Renal cortical epithelial cell (primary cell): Measurements from ENCODE around the gene DTYMK. TPM values are rescaled to one million over a fixed set of nuclear protein-coding genes. Genes with fewer than 3 reads are reported as not detected.
"Not testable (repeated sequence)": the region's sequence is repeated elsewhere in the genome, so short reads cannot be mapped to it uniquely, and the experiment has no call there.

Experiments used
- DNase-seq: peaks from one replicate; pipeline ENCODE4 v3.0.0-alpha.2; 2011; ENCODE audit warnings: low read depth
- total RNA-seq: library from RNA; depleted of rRNA; stranded (reverse); fragments of >200 nt; gene quantifications from 2 replicates; pipeline ENCODE4 v1.2.3, GENCODE V29; 2014

The DTYMK gene
- total RNA-seq, 1 donor from 2014 or later = 12.2 TPM

DNA sequence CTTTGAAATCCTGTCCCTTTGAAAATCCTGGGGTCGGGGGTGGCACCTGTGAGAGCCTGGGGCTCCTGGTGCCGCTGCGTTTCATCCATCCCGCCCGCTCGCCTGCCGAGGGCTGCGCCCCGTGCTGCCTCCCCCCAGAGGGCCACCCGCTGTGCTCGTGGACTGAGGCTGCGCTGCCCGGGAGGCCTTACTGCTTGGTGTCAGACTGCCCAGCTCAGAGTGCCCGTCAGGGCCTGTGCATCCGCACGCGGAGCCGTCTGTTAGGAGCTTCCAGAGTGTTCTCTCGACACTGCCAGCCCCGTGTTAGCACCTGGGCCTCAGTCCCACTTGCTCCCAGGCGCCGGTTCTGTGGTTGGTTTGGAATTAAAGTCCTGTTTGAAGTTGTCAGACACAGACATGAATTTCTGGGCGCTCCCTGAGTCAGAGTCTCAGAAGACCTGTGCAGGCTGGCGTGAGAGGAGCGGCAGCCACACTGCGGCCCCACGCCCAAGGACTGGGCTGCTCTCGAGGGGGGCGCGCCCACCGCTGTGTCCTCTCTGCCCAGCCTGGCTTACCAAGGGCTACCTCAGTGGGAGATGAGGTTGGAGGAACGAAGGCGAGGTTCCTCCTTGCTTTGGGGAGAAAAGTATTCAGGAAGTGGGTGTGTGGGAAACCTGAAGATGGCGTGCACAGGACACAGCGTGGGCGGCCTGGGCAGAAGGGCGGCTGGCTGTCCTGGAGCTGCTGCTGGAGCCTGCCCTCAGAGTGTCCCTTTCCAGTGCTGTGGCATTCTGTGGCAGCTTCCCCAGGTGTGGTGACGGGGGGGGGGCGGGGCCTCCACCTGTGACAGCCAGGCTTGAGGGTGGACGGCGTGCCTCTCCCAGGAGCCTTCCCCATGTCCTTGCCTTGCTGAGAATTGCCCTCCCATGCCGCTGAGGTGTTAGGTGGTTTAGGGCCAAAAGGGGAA is 14.1 kb downstream of the DTYMK start:
- DNase-seq = no peak

DNA sequence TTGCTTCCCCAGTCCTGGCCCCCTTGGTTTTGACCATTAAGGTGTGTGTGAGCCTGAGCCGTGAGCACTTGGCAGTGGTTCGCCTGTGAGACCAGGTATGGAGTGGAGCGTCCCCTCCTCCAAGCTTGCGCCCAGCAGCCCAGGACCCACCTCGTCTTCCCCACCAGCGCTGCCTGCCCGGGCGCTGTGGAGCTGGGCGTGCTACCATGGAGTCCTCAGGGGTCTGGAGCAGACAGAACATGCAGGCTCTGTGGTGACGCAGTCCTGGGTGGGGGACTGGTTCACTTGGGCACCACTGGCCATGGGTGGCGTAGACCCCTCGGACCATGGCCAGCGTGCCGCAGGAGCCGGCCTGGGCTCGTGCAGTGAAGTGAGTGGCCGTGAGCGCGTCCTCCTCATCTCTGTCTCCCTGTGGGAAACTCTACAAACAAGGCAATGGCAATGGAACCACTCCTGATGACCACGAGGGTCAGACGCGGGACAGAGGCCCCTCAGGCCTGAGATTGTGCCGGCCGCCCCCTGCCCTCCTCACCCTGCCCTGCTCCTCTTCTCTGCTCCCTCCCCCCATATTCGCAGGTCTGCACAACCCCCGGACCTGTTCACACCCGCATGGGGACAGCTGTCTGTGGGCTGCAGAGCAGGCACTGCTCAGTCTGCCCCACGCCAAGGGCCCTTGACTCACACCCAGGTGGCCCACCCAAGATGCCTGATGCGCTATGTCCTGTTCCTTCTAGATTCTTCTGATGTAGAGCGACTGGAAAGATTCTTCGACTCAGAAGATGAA is 15.0 kb downstream of the DTYMK start:
- no peak for DNase-seq

DNA sequence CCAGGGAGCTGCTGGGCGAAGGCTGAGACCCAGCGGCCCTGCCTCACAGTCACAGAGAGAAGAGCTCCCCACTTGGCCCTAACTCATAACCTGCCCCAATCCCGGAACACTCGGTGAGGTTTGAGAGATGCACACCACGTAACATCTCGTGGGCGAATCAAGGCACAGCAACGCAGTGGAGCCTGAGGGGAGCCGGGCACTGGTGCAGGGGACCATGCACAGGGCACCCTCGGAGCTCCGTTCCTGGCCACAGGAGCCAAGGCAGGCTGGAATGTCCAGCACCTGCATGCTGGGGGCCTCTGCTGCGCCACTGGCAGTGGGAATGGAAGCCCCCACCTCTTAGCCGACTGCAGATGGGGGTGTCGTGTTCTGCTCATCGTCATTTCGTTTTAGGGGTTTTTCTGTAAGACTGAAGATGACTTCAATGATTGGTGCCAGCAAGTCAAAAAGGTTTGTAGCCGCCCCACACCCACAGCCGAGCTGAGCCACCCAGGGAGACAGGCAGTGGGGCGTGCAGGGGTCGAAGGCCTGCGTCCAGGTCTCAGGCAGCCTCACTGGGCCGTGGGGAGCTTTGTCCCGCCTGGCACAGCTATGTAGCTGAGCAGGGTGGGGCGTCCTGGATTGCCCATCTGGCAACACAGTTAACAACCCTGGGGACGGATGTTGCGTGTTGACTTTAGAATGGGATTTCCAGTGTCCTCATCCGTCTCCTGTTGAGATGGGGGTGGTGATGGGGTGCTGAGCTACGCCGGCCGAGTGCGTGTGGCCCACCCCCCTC is 16.1 kb downstream of the DTYMK start:
- DNase-seq = no peak

DNA sequence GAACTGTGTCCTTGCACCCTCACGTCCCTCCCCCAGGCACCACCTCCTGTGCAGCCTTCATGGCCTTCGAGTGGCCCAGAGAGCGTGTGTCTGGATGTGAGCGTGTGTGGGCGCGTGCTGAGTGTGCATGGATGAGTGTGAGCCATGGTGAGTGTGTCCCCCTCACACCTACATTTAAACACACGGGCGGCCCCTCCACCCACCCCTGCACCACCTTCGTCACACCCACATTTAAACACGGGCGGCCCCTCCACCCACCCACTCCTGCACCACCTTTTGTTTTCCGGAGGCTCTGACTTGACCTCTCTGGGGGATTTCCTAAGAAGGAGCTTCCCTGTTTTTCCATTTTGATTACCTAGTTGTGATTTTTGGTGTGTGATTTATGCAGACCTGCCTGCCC is 17.8 kb downstream of the DTYMK start:
- DNase-seq = no peak

DNA sequence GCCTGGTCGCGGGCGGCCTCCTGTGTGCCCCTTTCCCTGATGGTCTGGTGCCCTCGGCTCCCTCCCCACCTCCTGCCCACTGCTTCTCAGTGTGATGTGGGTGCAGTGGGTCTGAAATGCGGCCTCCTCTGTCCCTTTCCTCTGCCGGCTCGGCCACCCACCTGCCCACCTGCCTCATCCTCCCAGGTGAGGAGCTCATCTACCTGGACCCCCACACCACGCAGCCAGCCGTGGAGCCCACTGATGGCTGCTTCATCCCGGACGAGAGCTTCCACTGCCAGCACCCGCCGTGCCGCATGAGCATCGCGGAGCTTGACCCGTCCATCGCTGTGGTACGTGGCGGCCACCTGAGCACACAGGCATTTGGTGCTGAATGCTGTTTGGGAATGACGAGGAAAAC is 18.3 kb downstream of the DTYMK start:
- no peak for DNase-seq

DNA sequence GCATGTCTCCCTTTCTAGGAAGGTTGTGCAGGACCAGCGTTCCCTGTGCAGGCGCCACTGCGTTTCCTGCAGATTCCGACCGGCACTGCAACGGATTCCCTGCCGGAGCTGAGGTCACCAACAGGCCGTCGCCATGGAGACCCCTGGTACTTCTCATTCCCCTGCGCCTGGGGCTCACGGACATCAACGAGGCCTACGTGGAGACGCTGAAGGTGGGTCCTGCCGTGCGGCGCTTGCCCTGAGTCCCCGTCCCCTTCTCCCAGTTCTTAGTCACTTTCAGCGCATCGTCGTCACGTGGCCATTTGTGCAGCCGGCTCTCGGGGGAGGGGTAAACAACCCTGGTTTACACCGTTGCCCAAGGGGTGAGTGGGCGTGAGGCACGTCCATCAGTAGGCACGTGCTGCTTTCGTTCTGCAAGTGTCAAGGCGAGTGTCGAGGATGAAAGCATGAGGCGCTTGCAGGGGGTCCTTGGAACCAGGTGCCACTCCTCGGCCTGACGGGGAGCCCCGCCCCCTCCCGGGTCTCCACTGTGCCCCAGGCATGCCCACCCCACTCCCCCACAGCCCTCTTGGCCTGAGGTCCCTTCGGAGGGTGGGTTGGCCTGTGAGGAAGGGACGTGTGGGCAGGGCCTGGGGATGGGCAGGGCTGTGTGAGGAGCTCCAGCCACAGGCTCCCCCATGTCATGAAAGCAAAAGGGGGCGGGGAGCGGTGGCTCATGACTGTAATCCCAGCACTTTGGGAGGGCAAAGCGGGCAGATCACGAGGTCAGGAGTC is 19.8 kb downstream of the DTYMK start:
- no peak for DNase-seq

DNA sequence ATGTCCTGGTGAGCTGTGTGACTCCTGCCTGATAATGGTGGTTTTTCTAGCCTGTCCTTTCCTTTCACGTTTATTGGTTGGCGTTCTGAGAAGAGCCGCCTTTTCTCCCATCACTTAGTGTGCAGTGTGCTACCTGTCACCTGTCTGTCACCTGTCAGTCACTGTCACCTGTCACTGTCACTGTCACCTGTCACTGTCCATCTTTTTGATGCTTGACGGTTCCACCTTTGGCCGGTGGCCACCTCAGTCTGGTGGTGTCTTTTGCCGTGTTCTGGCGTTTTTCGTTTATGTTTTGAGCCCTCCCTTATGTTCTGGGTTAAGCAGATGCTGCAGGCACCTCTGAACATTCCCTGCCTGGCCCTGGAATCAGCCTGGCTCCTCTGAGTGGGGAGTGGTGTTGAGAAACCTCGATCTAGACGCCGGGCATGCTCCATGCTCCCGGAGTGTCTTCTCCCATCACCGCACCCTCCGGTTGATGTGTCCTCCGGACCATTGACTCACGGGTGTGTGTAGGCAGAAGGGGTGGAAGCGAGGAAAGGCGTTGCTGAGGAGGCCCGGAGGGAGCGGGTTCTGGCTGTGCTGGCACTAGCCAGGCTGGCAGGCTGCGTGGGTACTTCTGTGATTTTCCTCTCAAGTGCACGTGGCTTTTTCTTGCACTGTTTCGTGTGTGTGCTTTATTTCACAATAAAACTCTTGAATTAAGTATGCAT is 20.7 kb downstream of the DTYMK start:
- DNase-seq = no peak

DNA sequence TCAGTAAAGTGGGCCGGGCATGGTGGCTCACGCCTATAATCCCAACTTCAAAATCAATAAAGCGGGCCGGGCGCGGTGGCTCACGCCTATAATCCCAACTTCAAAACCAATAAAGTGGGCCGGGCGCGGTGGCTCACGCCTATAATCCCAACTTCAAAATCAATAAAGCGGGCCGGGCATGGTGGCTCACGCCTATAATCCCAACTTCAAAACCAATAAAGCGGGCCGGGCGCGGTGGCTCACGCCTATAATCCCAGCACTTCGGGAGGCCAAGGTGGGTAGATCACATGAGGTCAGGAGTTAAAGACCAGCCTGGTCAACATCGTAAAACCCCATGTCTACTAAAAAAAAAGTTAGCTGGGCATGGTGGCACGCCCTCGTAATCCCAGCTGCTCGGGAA is 23.9 kb downstream of the DTYMK start:
- not testable (repeated sequence) for DNase-seq

DNA sequence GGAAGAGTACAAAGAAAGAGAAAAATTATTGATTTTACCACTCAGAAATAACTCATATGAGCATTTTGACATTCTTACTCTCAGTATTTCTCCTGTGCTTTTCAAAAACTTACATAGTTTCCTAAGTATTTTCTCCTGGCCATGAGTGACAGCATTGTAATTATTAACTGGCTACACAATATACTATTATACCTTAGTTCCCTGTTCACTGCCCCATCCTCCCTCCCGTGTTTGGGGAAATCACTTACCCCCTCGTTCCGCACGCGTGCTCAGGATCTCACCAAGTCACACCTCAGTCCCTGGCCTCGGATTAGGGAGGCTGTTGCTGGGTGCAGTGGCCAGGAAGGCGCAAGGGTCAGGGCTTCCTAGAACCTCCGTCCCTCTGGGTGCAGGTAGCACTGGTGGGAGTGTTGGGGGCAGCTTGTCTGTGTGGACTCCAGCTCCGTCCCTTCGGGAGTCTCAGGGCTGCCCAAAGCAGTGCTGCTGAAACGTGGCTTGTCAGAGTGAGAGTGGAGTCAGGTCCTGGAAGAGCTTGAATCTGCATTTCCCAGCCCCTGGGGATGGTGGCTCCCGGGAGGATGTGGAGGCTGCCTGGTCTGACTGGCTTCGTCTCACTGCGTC is 25.9 kb downstream of the DTYMK start:
- DNase-seq = no peak

DNA sequence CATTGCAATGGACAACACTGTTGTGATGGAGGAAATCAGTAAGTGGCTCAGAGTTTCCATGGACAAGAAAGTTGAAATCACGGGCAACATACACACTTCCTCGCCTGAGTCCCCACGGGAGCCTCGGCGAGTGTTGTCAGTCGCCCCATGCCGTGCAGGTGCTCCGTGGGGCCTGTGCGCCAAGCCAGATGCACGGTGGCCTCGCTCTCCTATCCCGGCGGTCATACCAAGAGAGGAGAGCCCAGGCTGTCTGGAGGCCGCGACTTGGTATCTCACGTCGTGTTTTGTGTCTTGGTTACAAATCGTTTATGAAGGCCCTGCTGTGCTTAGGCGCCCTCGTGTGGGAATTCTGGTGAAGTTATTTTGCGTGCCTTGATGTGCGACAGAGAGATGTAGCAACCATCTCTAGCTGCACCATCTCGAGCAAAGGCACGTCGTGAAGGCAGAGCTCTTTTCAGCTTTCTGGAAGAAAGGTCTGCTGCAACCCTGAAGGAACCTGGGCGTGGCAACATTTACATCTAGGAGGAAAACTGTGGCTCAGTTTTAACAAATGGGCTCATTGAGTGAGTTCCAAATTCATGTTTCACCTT is 27.4 kb downstream of the DTYMK start:
- peak; percentile 58 for DNase-seq

DNA sequence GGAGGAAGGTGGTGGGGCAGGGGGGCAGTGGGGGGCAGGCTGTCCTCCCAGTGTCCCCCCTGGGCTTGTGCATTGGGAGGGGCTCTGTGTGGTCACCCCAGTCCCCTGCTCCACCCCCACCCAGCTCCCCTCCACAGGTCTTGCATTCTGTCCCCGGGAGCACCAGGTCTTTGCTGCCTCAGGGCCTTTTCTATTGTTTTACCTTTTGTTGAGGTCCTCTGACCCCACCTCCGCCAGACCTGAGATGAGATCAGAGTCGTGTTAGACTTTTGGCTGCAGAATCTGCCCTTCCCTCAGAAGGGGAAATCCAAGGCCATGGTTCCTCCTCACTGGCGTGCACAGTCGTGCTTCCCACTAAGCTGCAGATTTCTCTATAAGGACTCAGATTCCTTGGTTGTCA is 28.3 kb downstream of the DTYMK start:
- no peak for DNase-seq

DNA sequence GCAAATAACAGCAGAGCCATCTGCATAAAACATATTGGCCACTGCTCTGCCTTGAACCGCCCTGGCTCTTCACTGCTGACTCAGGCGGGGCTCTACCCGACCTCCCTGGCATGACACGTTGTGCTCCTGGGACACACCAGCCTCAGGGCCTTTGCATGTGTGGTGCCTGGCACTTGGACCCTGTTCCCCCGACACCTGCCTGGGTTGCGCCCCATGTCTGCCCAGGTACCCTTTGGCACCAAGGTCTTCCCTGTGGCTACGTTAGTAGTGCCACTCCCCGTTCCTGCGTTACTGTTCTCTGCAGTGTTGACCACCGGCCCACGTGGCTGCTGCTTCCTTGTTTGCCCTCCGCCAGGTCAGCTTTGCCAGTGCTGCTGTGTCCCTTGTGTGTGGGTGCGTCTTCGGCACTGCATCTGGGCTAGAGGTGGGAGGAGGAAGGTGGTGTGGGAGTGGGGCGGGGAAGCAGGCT is 28.8 kb downstream of the DTYMK start:
- DNase-seq = no peak

DNA sequence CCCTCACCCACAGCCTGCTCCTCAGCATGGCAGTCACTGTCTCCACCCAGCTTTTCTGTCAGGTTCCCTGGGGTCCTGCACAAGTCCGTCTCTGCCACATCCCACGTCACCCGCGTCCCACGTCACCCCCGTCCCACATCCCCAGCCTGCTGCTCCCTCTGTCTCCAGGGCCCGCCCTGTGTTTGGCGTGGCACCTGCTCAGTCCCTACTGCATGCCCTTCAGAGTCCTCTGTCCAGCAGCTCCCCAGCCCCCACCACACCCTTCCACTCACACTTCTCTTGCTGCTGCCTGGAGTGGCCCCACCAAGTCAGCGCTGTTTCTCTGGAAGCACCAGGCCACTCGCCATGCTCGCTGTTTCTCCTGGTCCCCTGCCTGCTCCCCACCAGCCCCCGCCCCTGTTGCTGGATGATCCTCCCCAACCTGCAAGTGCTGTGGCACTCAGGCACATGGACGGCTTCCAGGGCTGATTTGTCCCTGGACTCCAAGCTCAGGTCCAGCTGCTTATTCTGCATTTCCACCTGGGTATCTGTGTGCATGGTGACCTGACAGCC is 30.3 kb downstream of the DTYMK start:
- no peak for DNase-seq

DNA sequence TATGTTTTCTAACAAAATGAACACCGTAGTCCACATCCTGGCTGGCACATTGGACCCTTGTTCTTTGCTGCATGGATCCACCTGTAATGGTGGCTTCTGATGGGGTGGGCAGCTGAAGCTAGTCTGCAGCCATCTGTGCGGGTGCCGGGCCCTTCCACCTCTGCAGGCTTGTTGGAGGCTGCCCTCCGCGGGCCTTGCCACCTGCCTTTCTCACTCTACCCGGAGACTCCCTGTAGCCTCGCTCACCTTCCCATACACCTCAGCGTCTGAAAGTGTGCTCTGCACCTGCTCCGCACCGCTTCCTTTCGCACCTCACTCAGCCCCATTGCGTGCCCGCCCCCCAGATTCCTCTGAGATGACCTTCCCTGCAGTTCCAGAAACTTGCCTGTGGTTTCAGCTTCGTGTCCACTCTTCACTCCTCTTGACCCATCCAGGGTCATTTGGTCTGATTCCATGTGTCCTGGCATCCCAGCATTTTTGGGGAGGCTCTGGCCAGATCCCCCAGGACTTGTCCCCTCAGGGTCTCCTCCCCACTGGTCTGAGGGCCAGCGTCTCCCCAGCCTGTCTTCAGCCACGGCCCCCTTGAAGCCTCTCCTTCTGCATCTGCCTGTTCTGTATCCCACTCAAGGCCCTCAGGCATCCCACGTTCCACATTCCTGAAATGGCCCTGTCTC is 31.0 kb downstream of the DTYMK start:
- no peak for DNase-seq

DNA sequence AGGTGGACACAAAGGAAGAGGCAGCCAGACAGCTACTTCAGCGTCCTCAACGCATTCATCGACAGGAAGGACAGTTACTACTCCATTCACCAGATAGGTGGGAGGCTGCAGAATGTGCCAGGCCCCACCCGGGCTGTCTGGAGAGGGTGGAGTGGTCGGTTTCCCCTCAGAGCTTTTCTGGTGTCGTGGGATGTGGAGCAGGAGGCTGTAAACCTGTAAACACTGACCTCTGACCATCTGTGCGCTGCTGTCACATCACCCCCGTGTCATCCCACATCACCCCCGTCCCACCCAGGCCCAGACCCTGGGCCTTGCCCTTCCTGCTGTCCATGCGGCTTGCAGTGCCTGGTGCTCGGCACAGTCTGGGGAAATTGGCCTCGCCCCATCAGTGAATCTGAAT is 32.1 kb downstream of the DTYMK start:
- no peak for DNase-seq

DNA sequence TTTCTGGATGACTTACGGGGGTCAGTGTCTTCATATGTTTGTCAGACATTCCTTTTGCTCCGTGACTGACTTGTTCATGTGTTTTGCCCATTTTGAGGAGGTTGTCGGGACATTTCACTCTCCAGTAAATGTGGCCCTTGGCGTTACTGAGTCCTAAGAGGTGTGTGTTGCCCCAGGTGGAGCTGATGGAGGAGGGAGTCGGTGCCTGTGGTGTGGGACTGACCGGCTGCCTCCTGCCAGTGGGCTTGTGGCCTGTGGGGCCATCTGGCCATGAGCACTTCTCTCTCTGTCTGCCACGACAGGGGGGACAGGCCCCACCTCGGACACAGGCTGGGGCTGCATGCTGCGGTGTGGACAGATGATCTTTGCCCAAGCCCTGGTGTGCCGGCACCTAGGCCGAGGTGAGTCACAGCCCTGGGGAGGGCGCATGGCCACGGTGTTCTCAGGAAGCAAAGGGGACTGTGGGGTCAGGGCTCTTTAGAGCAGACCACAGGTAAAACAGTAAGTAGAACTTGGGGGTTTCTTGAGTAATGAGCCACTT is 33.3 kb downstream of the DTYMK start:
- DNase-seq = no peak

DNA sequence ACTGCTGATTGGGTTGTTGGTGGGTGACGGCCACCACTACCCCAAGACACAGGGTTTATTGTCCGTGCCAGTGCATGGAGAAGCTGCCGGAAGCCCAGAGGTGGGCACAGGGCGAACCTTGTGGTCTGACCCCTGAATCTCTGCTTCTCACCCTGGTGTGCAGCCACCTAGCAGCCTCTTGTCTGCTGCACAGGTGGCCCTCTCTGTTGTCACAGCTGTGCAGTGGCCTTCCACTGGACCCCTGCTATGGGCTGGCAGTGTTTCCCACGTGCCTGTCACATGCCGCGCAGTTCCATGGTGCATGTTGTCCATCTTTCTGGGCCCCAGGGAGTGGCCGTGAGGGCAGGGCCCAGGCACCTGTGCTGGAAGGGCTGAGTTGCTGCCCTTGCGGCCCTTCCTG is 33.9 kb downstream of the DTYMK start:
- no peak for DNase-seq

DNA sequence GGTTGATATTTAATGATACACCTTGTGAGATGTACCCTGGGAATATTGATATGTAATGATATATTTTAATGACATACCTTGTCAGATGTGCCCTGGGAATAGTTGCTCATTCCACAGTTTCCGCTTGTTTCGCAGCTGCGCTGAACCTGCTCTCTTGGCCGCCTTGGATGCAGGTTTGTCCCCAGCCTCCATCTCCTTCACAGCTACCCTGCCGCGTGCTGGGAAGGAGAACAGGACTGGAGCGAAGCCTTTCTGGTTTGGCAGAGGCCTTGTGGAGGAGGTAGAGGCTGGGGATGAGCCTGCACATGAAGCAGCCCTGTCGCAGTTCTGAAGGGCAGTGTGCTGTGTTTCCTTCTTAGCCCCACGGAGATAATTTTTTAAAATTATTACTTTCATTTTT is 34.5 kb downstream of the DTYMK start:
- no peak for DNase-seq

DNA sequence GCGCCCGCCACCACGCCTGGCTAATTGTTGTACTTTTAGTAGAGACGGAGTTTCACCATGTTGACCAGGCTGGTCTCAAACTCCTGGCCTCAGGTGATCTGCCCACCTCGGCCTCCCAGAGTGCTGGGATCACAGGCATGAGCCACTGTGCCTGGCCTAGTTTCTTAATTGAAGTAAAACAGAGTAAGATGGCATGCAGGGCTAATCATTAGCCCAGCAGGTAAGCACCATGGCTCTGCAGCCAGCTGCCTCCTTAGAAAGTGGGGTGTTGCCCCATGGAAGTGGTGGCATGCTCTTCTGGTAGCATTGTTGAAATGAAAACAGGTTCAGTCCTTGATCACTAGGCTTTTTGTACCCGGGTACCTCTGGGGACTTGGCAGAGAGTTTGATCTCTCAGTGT is 36.7 kb downstream of the DTYMK start:
- DNase-seq = peak; percentile 36
